Panc1 (cell line): ENCODE results near the gene SLC9A3. TPM values are rescaled to one million over a fixed set of nuclear protein-coding genes. Genes with fewer than 3 reads are reported as not detected.

Experiments
- ATAC-seq: fragments of 200-7000 bp; cut with Tn5 transposase; 2 replicates; pipeline ENCODE4 v1.9.1; 2020; ENCODE audit warnings: mild to moderate bottlenecking, moderate library complexity
- BruUV-seq: library from RNA; stranded (reverse); fragments of 400-500 nt; replicated peaks from 2 replicates; lab custom pipeline; 2021; lab: Mats Ljungman, UMichigan
- CTCF ChIA-PET: fragments of 300-600 bp; sonication (Branson Sonifier 250); formaldehyde crosslinking; loops from one replicate; lab custom pipeline; 2022; ENCODE audit warnings: antibody characterized with exemption; lab: Charles Lee
- POLR2A ChIA-PET: fragments of 300-600 bp; sonication (Branson Sonifier 250); formaldehyde crosslinking; loops from one replicate; lab custom pipeline; 2022; ENCODE audit warnings: antibody characterized with exemption; lab: Charles Lee
- DNase-seq: peaks from one replicate; pipeline ENCODE4 v3.0.0-alpha.2; 2010; ENCODE audit warnings: low read depth, low spot score
- H3K27ac ChIP-seq: 2 replicates; pipeline ENCODE4 v1.5.1; 2011; ENCODE audit warnings: mild to moderate bottlenecking, low read length, inconsistent platforms
- H3K27me3 ChIP-seq: fragments of 200-500 bp; sonication (Bioruptor generic); 2 replicates; pipeline ENCODE4 v1.6.0; 2014; ENCODE audit warnings: low read length, inconsistent platforms; ENCODE audit not compliant: control insufficient read depth, insufficient read depth
- H3K36me3 ChIP-seq: fragments of 200-500 bp; sonication (Bioruptor generic); 2 replicates; pipeline ENCODE4 v1.5.1; 2014; ENCODE audit warnings: inconsistent platforms, mild to moderate bottlenecking, low read length, moderate library complexity; ENCODE audit not compliant: control insufficient read depth, insufficient read depth
- H3K4me1 ChIP-seq: 2 replicates; pipeline ENCODE4 v1.5.1; 2011; ENCODE audit warnings: inconsistent platforms, mild to moderate bottlenecking, low read length, moderate library complexity; ENCODE audit not compliant: control insufficient read depth, insufficient read depth
- H3K4me3 ChIP-seq, 2 experiments: 2 replicates each; pipeline ENCODE4 v1.5.1; 2011 to 2012; ENCODE audit warnings: low read depth in 2 of 2, low read length in 2 of 2, mild to moderate bottlenecking in 2 of 2, inconsistent platforms in 1 of 2, moderate library complexity in 1 of 2
- H3K9me3 ChIP-seq: fragments of 200-500 bp; sonication (Bioruptor generic); 2 replicates; pipeline ENCODE4 v1.5.1; 2014; ENCODE audit warnings: low read depth, mild to moderate bottlenecking, inconsistent platforms, low read length, moderate library complexity; ENCODE audit not compliant: control insufficient read depth, insufficient read depth
- CTCF ChIP-seq: fragments of 450-650 bp; IDR thresholded peaks from 2 replicates; pipeline ENCODE4 v1.5.1; 2017; ENCODE audit warnings: mild to moderate bottlenecking
- POLR2AphosphoS5 ChIP-seq: IDR thresholded peaks from 2 replicates; pipeline ENCODE4 v1.6.1; 2012; ENCODE audit warnings: mild to moderate bottlenecking, low read depth, low read length, moderate library complexity
- REST ChIP-seq, 2 experiments: IDR thresholded peaks; 2 replicates each; pipeline ENCODE4 v1.6.1; 2011 to 2012; ENCODE audit warnings: low read depth in 2 of 2, control low read depth in 1 of 2, low read length in 1 of 2, mild to moderate bottlenecking in 1 of 2, moderate library complexity in 1 of 2; ENCODE audit not compliant: insufficient read depth in 1 of 2
- SIN3A ChIP-seq: IDR thresholded peaks from 2 replicates; pipeline ENCODE4 v1.6.1; 2012; ENCODE audit warnings: low read depth, mild to moderate bottlenecking, low read length, moderate library complexity, borderline replicate concordance; ENCODE audit not compliant: insufficient read depth
- TCF7L2 ChIP-seq: IDR thresholded peaks from 2 replicates; pipeline ENCODE4 v1.6.1; 2011; ENCODE audit warnings: mild to moderate bottlenecking, low read depth, low read length, inconsistent platforms
- in situ Hi-C: cut with HindIII; loops from 2 replicates; pipeline ENCODE4 v1.10.0; 2016; ENCODE audit warnings: low sequenced_read_pairs, low pct_unique_long_range_greater_than_20kb
- intact Hi-C: fragments of 100-400 bp; cut with micrococcal nuclease; formaldehyde crosslinking; loops from one replicate; pipeline ENCODE4 v1.10.0; 2022; ENCODE audit not compliant: unreplicated experiment
- total RNA-seq: library from RNA; stranded (reverse); gene quantifications from one replicate; pipeline ENCODE4 v1.2.1, GENCODE V29; 2021; ENCODE audit not compliant: unreplicated experiment

The SLC9A3 gene
- total RNA-seq, 1 experiment from 2014 or later, result 2.0 TPM

GRCh38 chr5:527646-528628 is 3.7 kb upstream of the SLC9A3 start:
- Histone ChIP-seq H3K27me3 (peaks cover 12% of the 10 kb centered on the region), H3K4me3 (no peak overlapping the region), H3K4me1 (0 out of 2 replicates have a peak, but pooled peaks cover 2% of the 10 kb centered on the region), H3K27ac (no peak overlapping the region), H3K9me3 (no peaks in the 10 kb centered on the region), H3K36me3 (no peaks in the 10 kb centered on the region)
- TF ChIP-seq POLR2AphosphoS5, result no peak
- no peak for TF ChIP-seq SIN3A
- no peak for TF ChIP-seq CTCF
- TF ChIP-seq REST (IDR thresholded peaks at IDR 0.05; ENCODE audit: insufficient read depth in 1 of 2, low read depth in 2 of 2, low read length in 1 of 2), result no peak
- no peak for TF ChIP-seq TCF7L2
- in situ Hi-C loops (no loop called here), intact Hi-C loops (no loop called here)
- ChIA-PET CTCF (no interaction called here), POLR2A (no interaction called here)
- DNase-seq (no peak), ATAC-seq (no peak)
- no TSS peak for BruUV-seq

GRCh38 chr5:526456-527088 is 2.3 kb upstream of the SLC9A3 start:
- H3K4me1 ChIP-seq, result 0 out of 2 replicates have a peak, but pooled peaks cover 2% of the 10 kb centered on the region
- H3K27me3 ChIP-seq, result peaks cover 12% of the 10 kb centered on the region
- TF ChIP-seq CTCF (no peak), REST (IDR thresholded peaks at IDR 0.05; ENCODE audit: insufficient read depth in 1 of 2, low read depth in 2 of 2, low read length in 1 of 2) (no peak), POLR2AphosphoS5 (no peak), TCF7L2 (no peak), SIN3A (no peak)
- ATAC-seq (no peak), DNase-seq (no peak)
- intact Hi-C loops (no loop called here), in situ Hi-C loops (no loop called here)
- H3K27ac ChIP-seq, result no peak overlapping the region
- BruUV-seq, result no TSS peak
- no peaks in the 10 kb centered on the region for H3K36me3 ChIP-seq
- CTCF ChIA-PET, result interaction anchor here (0.6 kb wide), 1 partner anchor 80 kb away, joined by 3 read pairs; no protein-coding TSS in a partner anchor
- no peak overlapping the region for H3K4me3 ChIP-seq
- H3K9me3 ChIP-seq, result no peaks in the 10 kb centered on the region
- POLR2A ChIA-PET, result no interaction called here
